Esophagus (tissue), 2 donors: ENCODE data around the gene ABCA7. TPM values are rescaled to one million over a fixed set of nuclear protein-coding genes. Genes with fewer than 3 reads are reported as not detected.
A peak's percentile ranks its signal among the peaks of the same experiment; 100 is the strongest.

Experiments
- H3K27ac ChIP-seq, 2 donors: one replicate each; pipeline ENCODE4 v1.5.1; 2013; ENCODE audit warnings: low read depth in 2 of 2, mild to moderate bottlenecking in 2 of 2, inconsistent platforms in 1 of 2, low read length in 1 of 2, moderate library complexity in 1 of 2
- H3K27me3 ChIP-seq, 2 donors: one replicate each; pipeline ENCODE4 v1.6.1; 2013; ENCODE audit warnings: low read length in 2 of 2, control low read depth in 1 of 2, mild to moderate bottlenecking in 1 of 2; ENCODE audit not compliant: insufficient read depth in 2 of 2, control insufficient read depth in 1 of 2
- H3K36me3 ChIP-seq, 2 donors: one replicate each; pipeline ENCODE4 v1.6.1; 2013; ENCODE audit warnings: low read length in 1 of 2; ENCODE audit not compliant: control insufficient read depth in 2 of 2, insufficient read depth in 2 of 2
- H3K4me1 ChIP-seq, 2 donors: one replicate each; pipeline ENCODE4 v1.6.1; 2013; ENCODE audit warnings: low read length in 1 of 2; ENCODE audit not compliant: control insufficient read depth in 2 of 2, insufficient read depth in 2 of 2
- H3K4me3 ChIP-seq, 2 donors: one replicate each; pipeline ENCODE4 v1.5.1; 2013; ENCODE audit warnings: low read length in 2 of 2, mild to moderate bottlenecking in 2 of 2, low read depth in 1 of 2, moderate library complexity in 1 of 2
- H3K9me3 ChIP-seq, 2 donors: one replicate each; pipeline ENCODE4 v1.6.1; 2013; ENCODE audit warnings: mild to moderate bottlenecking in 2 of 2, low read depth in 1 of 2, low read length in 1 of 2, moderate library complexity in 1 of 2; ENCODE audit not compliant: control insufficient read depth in 2 of 2, insufficient read depth in 1 of 2
- WGBS, 2 donors: extraction: QIAGEN DNeasy Blood & Tissue Kit; methylation state at CpG; one replicate each; pipeline ENCODE4 v1.1.7; 2013; 5-methylcytosine and 5-hydroxymethylcytosine counted together
- polyA plus RNA-seq, 2 donors: library from polyadenylated mRNA; stranded (reverse); fragments of 200-250 nt; gene quantifications; one replicate each; pipeline ENCODE4 v1.2.3, GENCODE V29; 2013
- donor health status: healthy with polysubstance abuse.
- donor health status: Bipolar disorder and iron deficiency.

Gene ABCA7
- polyA plus RNA-seq, 2 donors: 11.4 to 26.4 TPM

GRCh38 chr19:1009981-1010538, 29.8 kb upstream of the ABCA7 start:
- Histone ChIP-seq H3K4me3 (no peak overlapping the region), H3K27ac (no peak overlapping the region), H3K36me3 (peaks cover 4 to 53% of the 10 kb centered on the region in 2 donors), H3K4me1 (peaks cover 2% of the 10 kb centered on the region in 2 donors), H3K27me3 (no peaks in the 10 kb centered on the region), H3K9me3 (no peaks in the 10 kb centered on the region)
- WGBS, 2 donors: 84 to 85% methylated on average over 24 to 29 of the region's 29 CpGs

DNA sequence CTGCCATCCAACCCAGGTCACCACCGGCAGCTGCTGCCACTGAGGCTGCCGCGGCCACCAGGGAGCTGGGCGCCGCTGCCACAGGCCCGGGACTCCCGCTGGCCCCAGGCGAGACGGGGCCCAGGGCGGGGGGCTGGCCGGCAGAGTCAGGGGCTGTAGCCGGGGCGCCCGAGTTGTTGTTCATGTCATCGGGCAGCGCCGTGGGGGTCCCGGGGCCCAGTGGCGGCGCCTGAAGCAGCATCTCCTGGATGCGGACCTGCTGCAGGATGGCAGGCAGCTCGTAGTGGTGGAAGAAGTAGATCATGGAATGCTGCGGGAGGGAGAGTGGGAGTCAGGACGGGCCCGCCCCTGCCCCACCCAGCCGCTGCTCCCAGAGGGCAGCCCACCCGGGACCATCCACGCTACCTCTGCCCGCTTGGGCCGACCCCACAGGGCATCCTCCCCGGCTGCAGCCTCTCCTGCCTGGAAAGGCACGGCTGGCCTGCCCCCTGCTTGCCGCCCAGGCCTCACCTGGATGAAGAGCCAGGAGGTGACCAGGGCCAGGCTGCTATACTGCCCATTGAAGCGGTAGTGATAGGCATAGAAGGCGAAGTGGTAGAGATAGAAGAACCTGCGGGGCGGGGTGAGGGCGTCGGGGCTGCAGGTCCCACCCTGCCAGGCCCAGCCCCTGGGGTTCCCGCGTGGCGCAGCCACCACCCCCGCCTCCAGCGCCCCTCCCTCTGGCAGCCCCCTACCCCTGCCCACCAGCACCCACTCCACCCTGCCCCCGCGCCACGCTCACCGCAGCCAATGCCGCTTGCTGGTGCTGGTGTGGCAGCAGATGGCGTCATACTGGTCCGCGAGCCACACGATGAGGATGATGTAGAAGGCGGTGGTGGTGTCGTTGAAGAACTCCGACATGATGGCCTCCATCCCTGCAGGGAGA, 29.1 kb upstream of the ABCA7 start:
- H3K4me3 ChIP-seq: no peak overlapping the region
- peaks cover 8 to 9% of the 10 kb centered on the region in 2 donors for H3K4me1 ChIP-seq
- no peaks in the 10 kb centered on the region for H3K27me3 ChIP-seq
- WGBS, 2 donors: 91 to 94% methylated on average over 50 to 56 of the region's 56 CpGs
- H3K36me3 ChIP-seq: peaks cover 4 to 53% of the 10 kb centered on the region in 2 donors
- no peak overlapping the region for H3K27ac ChIP-seq
- H3K9me3 ChIP-seq: no peaks in the 10 kb centered on the region

DNA sequence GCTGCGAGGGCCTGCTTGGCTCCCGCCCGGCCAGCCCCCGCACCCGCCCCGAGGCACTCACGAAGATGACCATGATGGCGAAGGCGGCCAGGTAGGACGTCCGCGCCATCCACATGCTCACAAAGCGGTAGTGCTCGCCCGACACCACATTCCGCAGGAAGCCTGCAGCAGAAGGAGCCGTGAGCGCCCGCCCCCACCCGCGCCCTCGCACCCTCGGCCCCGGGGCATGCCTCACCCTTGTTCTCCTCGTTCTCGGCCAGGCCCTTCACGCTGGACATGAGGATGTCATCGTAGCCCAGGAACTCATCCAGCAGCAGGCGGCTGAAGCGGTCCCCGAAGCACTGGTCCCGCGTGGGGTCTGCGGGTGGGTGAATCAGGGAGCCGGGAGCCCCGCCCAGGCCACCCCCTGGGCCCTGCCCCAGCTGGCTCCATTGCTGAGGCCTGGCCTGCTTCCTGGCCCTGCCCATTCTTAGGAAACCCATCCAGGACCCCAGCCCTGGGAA, 28.0 kb upstream of the ABCA7 start:
- 90 to 91% methylated on average over 28 to 36 of the region's 36 CpGs for WGBS, 2 donors
- Histone ChIP-seq H3K9me3 (no peaks in the 10 kb centered on the region), H3K36me3 (peaks cover 4 to 57% of the 10 kb centered on the region in 2 donors), H3K27ac (no peak overlapping the region), H3K4me1 (peaks cover 15 to 17% of the 10 kb centered on the region in 2 donors), H3K4me3 (no peak overlapping the region), H3K27me3 (no peaks in the 10 kb centered on the region)

- Histone ChIP-seq H3K36me3 (peaks cover 4 to 55% of the 10 kb centered on the region in 2 donors), H3K27me3 (no peaks in the 10 kb centered on the region), H3K27ac (no peak overlapping the region), H3K4me3 (no peak overlapping the region), H3K4me1 (peaks cover 19 to 22% of the 10 kb centered on the region in 2 donors), H3K9me3 (no peaks in the 10 kb centered on the region)
- 92 to 93% methylated on average over 17 to 18 of the region's 18 CpGs for WGBS, 2 donors
These were observed 27.6 kb upstream of the ABCA7 start for GRCh38 chr19:1012334-1012733.

- H3K36me3 ChIP-seq: peaks cover 4 to 59% of the 10 kb centered on the region in 2 donors
- no peak overlapping the region for H3K27ac ChIP-seq
- WGBS, 2 donors: 92 to 95% methylated on average over 10 of the region's 10 CpGs
These were observed 26.7 kb upstream of the ABCA7 start for GRCh38 chr19:1013218-1013617.

DNA sequence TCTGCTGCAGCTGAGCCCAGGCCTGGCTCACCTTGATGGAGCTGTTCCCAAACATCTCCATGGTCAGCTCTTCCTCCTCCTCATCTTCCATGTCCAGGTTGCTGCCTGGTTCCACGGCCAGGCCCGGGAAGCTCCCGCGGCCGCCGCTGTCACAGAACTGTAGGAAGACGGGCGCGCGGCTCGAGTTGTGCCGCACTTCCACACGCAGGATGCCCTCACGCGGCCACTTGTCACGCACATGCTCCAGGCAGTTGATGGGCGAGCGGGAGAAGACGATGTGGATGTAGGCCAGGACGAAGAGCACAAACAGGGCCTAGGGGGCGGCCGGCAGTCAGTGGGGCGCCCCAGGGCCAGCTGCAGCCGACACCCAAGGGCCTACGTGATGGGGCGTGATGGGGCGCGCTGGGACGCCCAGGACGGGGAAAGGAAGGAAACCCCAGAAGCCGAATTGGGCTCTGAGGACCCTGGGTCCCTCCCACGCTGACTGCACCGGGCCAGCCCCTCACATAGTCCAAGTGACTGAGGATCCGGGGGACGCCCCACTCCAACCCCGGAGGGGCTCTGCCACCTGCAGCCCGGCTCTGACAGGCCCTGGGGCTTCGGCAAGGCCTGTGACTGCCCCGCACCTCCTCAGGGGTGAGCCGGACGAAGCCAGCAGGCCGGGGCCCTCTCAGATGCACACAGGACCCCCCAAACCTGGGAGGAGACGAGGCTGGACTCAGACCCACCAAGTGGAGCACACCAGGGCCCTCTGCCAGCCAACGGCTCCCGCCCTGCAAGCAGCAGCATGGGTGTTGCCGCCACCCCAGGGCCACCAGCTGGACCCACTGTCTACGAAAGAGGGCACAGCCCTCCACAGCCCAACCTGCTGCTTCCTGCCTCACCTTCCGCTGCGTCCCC, 25.5 kb upstream of the ABCA7 start:
- 85 to 90% methylated on average over 47 to 49 of the region's 49 CpGs for WGBS, 2 donors
- no peaks in the 10 kb centered on the region for H3K27me3 ChIP-seq
- H3K9me3 ChIP-seq: no peaks in the 10 kb centered on the region
- peaks cover 4 to 55% of the 10 kb centered on the region in 2 donors for H3K36me3 ChIP-seq
- no peak overlapping the region for H3K4me3 ChIP-seq
- no peak overlapping the region for H3K27ac ChIP-seq
- H3K4me1 ChIP-seq: peaks cover 32 to 37% of the 10 kb centered on the region in 2 donors

More at GRCh38 chr19:1013218-1013617, 26.7 kb upstream of the ABCA7 start:
- Histone ChIP-seq H3K4me1 (peaks cover 26 to 31% of the 10 kb centered on the region in 2 donors), H3K27me3 (no peaks in the 10 kb centered on the region), H3K9me3 (no peaks in the 10 kb centered on the region), H3K4me3 (no peak overlapping the region)

DNA sequence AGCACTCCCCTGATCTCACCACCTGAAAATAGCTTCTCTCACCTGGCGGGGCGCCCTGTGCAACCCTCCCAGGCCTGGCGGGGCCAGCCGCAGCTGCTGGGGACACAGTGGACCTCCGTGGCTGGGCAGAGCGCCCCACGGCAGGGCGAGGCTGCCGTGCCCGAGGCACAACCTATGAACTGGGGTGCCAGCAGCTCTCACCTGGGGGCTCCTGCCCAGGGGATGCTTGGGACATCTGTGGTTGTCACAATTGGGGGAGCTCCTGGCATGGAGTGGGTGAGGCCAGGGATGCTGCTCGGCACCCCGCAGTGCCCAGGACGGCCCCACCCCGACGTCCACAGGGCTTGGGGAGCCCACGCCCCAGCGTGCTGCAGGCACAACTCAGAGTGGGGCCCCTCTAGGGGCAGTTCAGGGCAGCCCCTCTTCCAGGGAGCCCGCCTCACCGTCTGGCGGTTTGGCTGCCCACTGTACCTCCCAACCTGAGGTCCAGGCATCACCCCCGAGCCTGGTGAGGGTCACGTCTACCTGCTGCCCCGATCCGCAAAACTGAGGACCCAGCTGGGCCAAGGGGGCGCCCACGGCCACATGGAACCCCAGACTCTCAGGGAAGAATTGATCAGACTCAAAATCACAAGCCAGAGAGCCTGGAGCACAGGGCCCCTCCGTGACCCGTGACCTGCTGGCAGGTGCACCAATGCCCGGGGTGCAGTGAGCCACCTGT, 24.7 kb upstream of the ABCA7 start:
- 78 to 83% methylated on average over 29 of the region's 29 CpGs for WGBS, 2 donors
- H3K27me3 ChIP-seq: no peaks in the 10 kb centered on the region
- H3K9me3 ChIP-seq: peaks cover 0 to 3% of the 10 kb centered on the region in 2 donors
- H3K36me3 ChIP-seq: peaks cover 4 to 47% of the 10 kb centered on the region in 2 donors
- no peak overlapping the region for H3K4me3 ChIP-seq
- H3K4me1 ChIP-seq: peaks cover 38 to 42% of the 10 kb centered on the region in 2 donors
- peak overlapping the region in 1 of 2 donors; percentile 98 for H3K27ac ChIP-seq

DNA sequence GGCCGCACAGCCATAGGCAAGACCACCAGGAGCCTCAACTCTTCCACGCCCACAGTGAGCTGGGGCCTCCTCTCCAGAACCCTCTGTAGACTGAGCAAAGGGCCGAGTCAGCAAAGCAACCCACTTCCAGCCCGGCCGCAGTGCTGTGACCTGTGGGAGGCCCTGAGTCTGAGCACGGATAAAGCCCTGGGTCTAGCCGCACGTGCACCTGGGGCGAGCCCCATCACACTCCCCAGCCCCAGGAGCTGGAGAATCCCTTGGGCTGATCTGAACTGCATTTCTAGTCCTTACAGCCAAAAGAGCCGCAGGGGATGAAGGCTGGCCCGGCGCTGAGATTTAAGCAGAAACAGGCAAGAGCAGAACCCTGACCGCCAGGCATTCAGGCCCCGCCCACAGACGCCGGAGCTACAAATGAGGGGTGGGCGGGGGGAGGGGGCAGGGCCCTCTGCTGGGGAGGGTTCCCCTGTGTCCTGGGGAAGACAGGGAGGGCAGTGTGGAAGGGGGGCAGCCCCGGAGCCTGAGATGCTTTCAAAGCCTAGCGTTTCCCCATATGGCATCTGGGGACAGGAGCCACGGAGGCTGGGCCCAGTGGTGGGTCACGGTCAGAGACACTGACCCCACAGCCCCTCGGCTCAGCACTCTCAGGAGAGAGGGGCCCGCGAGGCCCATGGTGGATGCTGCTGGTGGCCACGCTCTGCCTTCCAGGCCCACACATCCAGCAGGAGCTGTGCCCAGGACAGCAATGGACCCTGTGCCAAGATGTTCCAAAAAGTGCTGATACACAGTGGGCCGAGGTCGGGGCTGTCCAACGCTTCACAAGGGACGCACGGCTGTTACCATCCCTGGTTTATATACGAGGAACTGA, 23.9 kb upstream of the ABCA7 start:
- peaks cover 38 to 43% of the 10 kb centered on the region in 2 donors for H3K4me1 ChIP-seq
- H3K4me3 ChIP-seq: no peak overlapping the region
- H3K36me3 ChIP-seq: peaks cover 4 to 39% of the 10 kb centered on the region in 2 donors
- no peaks in the 10 kb centered on the region for H3K27me3 ChIP-seq
- H3K27ac ChIP-seq: peak overlapping the region; percentile 84 to 98
- peaks cover 0 to 3% of the 10 kb centered on the region in 2 donors for H3K9me3 ChIP-seq
- 46 to 56% methylated on average over 31 of the region's 31 CpGs for WGBS, 2 donors
